ENCODE results near the gene ZBTB45.
A peak's percentile ranks its signal among the peaks of the same experiment; 100 is the strongest.

ZBTB45 gene

DNA sequence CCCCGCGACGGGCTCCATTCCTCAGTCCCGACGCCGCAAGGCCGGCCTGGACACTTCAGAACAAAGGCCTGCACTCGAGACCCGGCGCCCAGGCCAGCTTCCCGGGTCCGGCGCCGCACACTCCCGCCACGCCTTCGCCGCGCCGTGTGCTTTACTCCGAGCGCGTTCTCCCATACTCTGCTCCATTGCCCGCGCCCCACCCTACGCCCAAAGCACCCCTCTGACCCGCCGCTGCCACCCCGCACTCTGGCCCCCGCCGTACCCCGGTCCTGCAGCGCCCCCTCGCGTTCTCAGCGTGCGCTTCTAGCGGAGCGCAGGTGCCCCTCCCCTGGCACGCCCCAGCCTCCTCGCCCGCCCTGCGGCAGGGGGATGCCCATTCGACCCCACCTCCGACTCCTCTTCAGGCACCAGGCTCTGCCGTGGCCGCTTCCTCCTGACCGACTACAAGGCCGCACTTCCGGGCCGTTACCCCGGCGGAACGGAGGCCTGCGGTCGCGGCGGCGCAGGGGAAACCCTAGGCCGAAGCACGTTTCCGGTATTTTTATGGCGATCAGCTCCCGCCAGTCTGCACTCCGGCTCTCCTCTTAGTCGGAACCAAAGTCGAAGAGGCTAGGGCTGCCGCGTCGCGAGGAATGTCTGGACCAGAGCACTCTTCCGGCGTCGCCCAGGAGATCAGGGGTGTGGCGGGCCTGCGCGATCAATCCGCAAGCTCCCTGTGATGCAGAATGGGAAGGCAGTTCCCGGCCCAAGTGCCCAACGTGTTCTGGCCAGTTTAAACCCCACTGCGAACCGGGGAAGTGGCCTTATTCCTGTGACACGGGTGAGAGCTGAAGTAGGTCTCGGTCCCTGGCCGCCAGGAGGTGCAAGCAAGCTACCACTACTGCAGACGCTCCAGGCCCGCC lies at the start of gene ZBTB45:
TSS of gene ZBTB45 (minus strand) at position 456 of the 902 bp plus-strand sequence. CDS start 2,137 bp downstream, outside the sequence.
- peak; percentile 83 for DNase-seq (ENCODE audit: low read depth)
- peak within 1 kb of the TSS; percentile 81 for H3K4me3 ChIP-seq (ENCODE audit: low read length)
- TF ChIP-seq, protein P1, sequence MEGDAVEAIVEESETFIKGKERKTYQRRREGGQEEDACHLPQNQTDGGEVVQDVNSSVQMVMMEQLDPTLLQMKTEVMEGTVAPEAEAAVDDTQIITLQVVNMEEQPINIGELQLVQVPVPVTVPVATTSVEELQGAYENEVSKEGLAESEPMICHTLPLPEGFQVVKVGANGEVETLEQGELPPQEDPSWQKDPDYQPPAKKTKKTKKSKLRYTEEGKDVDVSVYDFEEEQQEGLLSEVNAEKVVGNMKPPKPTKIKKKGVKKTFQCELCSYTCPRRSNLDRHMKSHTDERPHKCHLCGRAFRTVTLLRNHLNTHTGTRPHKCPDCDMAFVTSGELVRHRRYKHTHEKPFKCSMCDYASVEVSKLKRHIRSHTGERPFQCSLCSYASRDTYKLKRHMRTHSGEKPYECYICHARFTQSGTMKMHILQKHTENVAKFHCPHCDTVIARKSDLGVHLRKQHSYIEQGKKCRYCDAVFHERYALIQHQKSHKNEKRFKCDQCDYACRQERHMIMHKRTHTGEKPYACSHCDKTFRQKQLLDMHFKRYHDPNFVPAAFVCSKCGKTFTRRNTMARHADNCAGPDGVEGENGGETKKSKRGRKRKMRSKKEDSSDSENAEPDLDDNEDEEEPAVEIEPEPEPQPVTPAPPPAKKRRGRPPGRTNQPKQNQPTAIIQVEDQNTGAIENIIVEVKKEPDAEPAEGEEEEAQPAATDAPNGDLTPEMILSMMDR (conservative IDR thresholded peaks at IDR 0.05; ENCODE audit: low read depth, low read length), result peak; percentile 73

DNA sequence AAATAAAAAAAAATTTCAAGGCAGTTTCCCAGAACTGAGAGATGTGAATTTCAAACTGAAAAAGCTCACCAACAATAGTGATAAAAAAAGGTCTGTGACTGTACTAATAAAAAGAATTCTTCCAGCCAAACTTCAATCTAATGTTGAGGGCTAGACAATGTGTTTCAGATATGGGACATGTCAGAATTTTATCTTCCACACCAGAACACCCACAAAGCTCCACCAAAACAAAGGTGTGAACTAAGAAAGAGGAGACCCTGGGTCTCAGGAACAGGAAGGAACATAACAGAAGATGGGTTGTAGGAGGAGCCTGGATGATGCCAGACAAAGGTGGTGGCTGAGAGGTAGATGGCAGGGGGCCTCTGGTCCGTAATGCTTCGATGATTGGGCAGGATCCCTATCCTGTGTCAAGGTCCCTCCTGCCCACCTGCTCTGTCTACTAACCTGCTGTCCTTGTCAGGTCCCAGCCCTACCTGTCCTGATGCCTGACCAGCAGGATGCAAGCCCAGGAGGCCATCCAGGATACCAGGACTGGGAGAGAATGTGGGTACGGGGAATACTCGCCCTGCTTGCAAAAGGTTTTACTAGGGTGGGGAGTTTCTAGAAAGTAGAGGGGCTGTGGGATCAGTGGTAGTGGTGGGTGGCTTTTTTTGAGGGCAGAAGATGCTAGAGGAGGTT lies 49.0 kb upstream of the ZBTB45 start:
- DNase-seq (ENCODE audit: low read depth), result no peak
- no peak overlapping the region for H3K4me3 ChIP-seq (ENCODE audit: low read length)
- TF ChIP-seq, protein P1 (conservative IDR thresholded peaks at IDR 0.05; ENCODE audit: low read depth, low read length), result no peak

DNA sequence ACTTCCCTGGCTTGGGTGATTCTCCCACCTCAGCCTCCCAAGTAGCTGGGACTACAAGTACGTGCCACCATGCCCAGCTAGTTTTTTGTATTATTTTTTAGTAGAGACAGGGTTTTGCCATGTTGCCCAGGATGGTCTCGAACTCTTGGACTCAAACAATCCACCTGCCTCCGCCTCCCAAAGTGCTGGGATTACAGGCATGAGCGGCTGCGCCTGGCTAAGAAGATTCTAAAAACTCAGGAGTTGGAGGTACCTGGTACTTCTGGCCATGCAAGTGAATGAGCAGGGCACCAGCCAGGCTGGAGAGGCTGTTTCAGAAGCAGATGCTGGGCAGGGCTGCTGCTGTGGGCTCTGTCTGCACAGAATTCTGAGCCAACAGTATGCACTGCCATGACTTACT lies 47.4 kb upstream of the ZBTB45 start:
- H3K4me3 ChIP-seq (ENCODE audit: low read length), result no peak overlapping the region
- TF ChIP-seq, protein P1 (conservative IDR thresholded peaks at IDR 0.05; ENCODE audit: low read depth, low read length), result no peak
- no peak for DNase-seq (ENCODE audit: low read depth)

DNA sequence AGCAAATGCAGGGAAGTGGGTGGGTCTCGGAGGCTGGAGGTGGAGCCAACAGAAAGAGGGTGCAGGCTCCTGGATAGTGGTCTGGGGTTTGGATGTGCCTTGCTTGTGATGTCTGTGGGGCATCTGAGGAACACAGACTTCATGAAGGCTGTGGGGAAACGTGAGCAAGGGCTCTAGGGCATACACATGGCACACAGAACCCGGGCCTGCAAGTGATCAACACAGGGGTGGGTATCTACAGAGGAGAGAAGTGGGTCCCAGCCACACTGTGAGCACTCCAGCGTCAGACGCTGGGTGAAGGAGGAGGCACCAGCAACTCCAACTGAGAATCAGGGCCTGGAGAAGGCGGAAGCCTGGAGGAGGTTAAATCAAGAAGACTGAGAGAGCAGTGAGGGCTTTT lies 44.2 kb upstream of the ZBTB45 start:
- DNase-seq (ENCODE audit: low read depth), result no peak
- TF ChIP-seq, protein P1 (conservative IDR thresholded peaks at IDR 0.05; ENCODE audit: low read depth, low read length), result no peak
- no peak overlapping the region for H3K4me3 ChIP-seq (ENCODE audit: low read length)

DNA sequence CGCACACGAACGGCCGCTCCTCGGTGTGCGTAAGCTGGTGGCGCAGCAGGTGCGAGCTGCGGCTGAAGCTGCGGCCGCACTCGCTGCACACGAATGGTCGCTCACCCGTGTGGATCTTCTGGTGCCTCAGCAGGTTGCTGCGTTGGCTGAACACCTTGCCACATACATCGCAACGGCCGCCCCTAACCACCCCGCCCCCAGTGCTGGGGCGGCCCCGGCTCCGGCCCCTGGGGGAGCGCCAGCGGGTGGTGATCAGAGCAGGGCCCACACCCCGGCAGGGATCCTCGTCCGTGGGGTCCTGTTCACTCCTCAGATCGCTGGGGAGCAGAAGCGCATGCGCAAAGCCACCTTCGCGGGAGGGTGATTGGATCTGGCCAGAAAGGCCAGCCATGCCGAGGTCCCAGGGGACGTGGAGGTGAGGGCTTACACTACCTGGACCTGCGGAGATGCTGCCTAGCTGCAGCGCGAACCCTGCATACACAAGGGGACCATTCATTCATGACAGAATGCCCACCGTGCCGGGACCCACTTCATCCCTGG lies 43.5 kb upstream of the ZBTB45 start:
- DNase-seq (ENCODE audit: low read depth), result no peak
- TF ChIP-seq, protein P1 (conservative IDR thresholded peaks at IDR 0.05; ENCODE audit: low read depth, low read length), result no peak
- H3K4me3 ChIP-seq (ENCODE audit: low read length), result peak overlapping the region; percentile 23

DNA sequence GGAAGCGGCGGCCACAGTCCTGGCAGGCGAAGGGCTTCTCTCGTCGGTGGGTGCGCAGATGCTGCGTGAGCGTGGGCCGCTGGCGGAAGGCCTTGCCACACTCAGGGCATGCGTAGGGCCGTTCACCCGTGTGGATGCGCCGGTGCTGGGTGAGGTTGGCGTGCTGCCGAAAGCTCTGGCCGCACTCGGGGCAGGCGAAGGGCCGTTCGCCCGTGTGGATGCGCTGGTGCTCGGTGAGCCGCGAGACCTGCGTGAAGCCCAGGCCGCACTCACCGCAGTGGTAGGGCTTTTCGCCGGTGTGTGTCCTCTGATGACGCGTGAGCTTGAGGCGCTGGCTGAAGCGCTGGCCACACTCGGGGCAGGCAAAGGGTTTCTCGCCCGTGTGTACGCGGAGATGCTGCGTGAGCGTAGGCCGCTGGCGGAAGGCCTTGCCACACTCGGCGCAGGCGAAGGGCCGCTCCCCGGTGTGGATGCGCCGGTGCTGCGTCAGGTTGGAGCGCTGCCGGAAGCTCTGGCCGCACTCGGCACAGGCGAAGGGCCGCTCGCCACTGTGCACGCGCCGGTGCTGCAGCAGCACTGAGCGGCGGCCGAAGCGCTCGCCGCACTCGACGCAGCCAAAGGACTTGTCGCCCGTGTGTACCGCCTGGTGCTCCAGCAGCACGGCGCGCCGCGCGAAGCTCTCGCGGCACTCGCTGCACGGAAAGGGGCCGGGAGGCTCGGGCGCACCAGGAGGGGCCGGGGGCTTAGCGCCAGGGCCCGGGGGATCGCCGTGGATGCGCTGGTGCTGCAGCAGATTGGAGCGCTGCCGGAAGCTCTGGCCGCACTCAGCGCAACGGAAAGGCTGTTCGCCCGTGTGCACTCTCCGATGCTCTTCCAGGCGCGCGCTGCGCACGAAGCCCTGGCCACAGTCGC lies 42.8 kb upstream of the ZBTB45 start:
- peak overlapping the region; percentile 23 for H3K4me3 ChIP-seq (ENCODE audit: low read length)
- TF ChIP-seq, protein P1 (conservative IDR thresholded peaks at IDR 0.05; ENCODE audit: low read depth, low read length), result no peak
- DNase-seq (ENCODE audit: low read depth), result no peak

Measured in retinal pigment epithelial cell (primary cell).